Panc1 (cell line): ENCODE data around the gene ADGRL3.

Source experiments
- CTCF ChIP-seq: fragments of 450-650 bp; IDR thresholded peaks from 2 replicates; pipeline ENCODE4 v1.5.1; 2017; ENCODE audit warnings: mild to moderate bottlenecking
- POLR2AphosphoS5 ChIP-seq: IDR thresholded peaks from 2 replicates; pipeline ENCODE4 v1.6.1; 2012; ENCODE audit warnings: mild to moderate bottlenecking, low read depth, low read length, moderate library complexity
- SIN3A ChIP-seq: IDR thresholded peaks from 2 replicates; pipeline ENCODE4 v1.6.1; 2012; ENCODE audit warnings: low read depth, mild to moderate bottlenecking, low read length, moderate library complexity, borderline replicate concordance; ENCODE audit not compliant: insufficient read depth
- TCF7L2 ChIP-seq: IDR thresholded peaks from 2 replicates; pipeline ENCODE4 v1.6.1; 2011; ENCODE audit warnings: mild to moderate bottlenecking, low read depth, low read length, inconsistent platforms
- TF ChIP-seq, protein P1 (sequence below), 2 experiments: IDR thresholded peaks; 2 replicates each; pipeline ENCODE4 v1.6.1; 2011 to 2012; ENCODE audit warnings: low read depth in 2 of 2, control low read depth in 1 of 2, low read length in 1 of 2, mild to moderate bottlenecking in 1 of 2, moderate library complexity in 1 of 2; ENCODE audit not compliant: insufficient read depth in 1 of 2

DNA sequence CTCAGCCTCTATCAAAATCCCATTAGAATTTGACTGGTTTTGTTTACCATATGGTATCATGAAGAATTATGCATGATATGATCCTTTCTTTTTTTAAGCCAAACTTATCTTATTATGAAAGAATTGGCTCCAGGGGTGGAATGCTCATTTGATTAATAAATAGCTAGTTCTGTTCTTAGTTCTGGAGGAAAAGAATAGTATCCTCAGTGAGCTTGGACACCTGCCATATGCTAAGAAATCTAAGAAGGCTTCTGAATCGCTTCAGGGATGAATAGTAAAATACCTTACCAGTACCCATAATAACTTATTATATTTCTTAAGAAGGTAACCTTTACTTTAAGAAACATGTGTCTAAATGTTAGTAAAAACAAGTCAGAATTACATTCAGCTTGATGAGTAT, 803.6 kb downstream of the ADGRL3 start:
- TF ChIP-seq CTCF, result no peak
- TF ChIP-seq, protein P1, sequence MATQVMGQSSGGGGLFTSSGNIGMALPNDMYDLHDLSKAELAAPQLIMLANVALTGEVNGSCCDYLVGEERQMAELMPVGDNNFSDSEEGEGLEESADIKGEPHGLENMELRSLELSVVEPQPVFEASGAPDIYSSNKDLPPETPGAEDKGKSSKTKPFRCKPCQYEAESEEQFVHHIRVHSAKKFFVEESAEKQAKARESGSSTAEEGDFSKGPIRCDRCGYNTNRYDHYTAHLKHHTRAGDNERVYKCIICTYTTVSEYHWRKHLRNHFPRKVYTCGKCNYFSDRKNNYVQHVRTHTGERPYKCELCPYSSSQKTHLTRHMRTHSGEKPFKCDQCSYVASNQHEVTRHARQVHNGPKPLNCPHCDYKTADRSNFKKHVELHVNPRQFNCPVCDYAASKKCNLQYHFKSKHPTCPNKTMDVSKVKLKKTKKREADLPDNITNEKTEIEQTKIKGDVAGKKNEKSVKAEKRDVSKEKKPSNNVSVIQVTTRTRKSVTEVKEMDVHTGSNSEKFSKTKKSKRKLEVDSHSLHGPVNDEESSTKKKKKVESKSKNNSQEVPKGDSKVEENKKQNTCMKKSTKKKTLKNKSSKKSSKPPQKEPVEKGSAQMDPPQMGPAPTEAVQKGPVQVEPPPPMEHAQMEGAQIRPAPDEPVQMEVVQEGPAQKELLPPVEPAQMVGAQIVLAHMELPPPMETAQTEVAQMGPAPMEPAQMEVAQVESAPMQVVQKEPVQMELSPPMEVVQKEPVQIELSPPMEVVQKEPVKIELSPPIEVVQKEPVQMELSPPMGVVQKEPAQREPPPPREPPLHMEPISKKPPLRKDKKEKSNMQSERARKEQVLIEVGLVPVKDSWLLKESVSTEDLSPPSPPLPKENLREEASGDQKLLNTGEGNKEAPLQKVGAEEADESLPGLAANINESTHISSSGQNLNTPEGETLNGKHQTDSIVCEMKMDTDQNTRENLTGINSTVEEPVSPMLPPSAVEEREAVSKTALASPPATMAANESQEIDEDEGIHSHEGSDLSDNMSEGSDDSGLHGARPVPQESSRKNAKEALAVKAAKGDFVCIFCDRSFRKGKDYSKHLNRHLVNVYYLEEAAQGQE (IDR thresholded peaks at IDR 0.05; ENCODE audit: insufficient read depth in 1 of 2, low read depth in 2 of 2, low read length in 1 of 2), result no peak
- no peak for TF ChIP-seq POLR2AphosphoS5
- TF ChIP-seq TCF7L2, result no peak
- TF ChIP-seq SIN3A, result no peak
